HG03558 (cell line): ENCODE data around the gene DSTN.
"Not testable (repeated sequence)": the region's sequence is repeated elsewhere in the genome, so short reads cannot be mapped to it uniquely, and the experiment has no call there.

ENCODE experiments used
- ATAC-seq: cut with Tn5 transposase; IDR thresholded peaks from one replicate; pipeline ENCODE4 v1.9.1; 2021; ENCODE audit warnings: moderate number of reproducible peaks; ENCODE audit not compliant: unreplicated experiment; ENCODE audit errors: extremely low read depth

Gene DSTN

DNA sequence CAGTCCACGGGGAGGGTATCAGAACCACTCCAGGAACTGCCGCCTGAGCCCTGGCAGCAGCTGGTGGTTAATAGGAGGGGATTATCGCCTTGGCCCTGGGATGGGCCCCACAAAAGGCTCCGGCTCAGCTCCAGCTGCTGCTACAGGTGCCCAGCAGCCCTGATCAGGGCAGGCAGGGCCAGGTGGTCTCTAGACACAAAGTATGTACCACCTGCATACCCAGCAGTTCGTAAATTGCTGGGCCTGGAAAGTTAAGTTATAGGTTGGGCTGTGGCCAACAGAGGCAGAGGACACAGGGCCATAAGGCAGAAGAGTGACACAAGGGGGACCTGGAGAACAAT is 77.1 kb downstream of the DSTN start:
- ATAC-seq: no peak

DNA sequence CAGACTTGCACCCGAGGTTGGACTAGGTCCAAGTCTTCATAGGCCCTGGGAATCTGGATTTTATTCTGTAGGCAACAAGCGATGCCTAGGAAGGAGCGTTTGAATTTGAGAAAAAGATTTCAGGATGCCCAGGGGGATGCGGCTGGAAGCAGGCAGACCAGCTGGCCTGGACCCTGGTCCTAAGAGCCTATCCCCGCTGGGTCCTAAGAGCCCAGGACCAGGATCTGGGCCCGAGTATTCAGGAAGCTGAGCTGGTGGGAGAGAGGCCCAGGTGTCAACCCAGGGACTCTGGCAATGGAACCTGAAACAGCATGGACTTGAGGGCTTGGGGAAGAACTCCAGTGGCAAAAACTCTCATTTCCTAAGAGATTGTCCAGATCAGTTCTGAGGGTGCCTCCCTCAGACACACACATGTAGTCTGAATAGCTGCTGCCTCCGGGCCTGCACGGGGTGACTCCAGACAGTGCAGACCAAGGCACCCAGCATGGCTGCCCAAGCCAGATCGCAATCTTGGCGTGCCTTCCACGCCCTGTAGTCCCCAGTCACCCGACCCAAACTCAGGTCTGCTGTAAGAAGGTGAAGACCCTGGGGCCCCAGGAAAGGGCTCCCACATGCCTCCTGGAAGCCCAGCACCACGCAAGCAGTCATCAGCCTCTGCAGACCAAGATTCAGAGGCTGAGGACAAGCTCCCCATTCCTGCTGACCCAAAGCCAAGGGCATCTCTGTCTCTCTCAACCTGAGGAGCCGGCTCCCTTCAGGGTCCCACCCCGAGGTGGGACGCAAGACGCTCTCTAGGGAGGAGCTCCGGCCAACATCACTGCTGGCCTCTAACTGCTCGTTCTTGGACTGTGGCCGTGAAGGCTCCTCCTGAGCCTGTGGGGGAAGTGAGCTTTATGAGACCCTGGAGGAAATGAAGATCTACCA is 77.8 kb downstream of the DSTN start:
- ATAC-seq: no peak

DNA sequence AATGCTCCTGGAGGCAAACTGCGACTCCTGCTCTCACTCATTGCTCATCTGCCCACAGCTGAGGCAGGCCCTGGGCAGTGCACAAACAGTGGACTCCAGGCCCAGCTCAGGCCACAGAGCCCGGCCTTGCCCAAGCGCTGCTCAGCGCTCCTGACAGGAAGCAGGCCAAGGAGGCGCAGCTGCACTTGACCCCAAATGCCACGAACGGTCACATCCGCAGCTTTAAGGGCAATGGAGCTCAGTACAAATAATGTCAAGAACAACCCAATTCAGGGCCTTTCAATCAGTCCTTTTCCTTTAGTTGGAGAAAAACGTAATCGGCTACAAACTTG is 78.4 kb downstream of the DSTN start:
- no peak for ATAC-seq

DNA sequence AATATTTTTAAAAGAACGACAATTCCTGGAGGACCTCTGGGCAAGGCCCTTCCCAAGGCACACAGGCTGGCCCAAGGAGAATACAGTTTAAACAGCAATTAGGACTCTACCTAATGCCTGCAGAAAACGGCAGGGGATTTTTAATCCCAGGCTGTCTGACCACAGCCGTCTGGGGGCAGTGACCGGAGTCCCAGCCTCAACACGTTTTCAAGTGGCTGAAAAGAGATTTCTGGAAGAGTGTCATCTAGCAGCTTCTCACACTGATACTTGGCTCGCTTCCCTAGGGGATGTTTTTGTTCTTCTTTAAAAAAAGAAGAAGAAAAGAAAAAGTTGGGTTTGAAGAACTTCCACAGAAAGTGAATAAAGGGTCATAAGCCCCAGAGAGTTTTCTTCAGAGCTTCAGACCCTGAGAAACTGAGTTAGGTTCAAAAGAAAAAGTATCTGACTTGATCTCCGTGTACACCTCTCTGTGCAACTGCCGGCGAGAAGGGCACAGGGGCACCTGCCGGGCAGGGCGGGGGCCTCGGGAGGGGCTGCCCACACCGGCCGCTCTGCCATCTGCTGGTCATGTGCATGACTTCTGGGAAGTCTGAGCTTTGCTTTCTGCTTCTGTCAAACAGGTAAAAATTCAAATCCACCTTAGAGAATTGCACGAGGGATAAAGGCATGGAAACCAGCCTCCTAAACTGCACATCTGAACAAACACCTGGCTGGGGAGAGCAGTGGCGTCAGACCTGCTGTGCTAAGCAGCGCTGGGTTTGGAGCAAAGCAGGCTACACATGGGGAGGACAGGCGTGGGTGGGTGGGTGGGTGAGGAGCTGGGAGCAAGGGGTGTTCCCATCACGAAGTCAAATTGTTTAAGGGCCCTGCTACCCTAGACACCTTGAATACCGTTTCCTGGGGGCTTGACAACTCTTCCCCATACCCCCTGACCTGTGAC is 79.2 kb downstream of the DSTN start:
- ATAC-seq: no peak

DNA sequence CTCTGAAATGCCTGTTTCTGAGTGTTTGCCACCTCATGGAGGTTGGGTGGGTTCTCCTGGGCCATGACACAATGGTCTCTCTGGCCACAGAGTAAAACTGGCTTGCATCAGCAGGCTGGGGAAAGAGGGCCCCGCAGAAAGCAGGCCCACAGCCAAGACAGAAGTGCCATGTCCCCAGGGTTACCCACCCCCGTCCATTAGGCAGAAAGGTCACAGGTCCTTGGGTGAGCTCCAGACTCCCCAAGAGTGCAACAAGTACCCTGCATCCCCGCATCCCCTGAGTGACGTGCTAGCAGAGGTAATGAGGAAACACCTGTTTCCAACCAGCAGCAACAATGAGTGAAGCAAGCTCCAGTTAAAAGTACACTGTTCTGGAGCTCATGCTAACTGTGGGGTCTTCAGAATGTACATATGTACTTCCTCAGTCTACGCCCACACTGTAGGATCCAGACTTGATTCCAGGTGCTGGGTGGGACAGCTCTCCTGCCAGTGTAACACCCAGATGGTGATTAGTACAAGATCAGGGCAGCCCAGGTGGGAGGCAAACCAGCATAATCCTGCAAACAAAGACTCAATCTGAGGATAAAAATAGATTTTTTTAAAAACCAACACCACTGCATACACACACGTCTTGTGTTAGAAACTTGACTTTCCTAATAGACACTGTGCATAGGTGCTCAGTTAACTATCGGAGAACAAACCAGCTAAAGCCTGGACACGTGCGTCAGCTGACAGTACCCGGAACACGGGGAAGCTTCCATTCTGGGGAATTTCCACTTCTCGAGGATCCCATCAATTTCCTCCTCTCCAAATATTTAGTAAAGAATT is 80.6 kb downstream of the DSTN start:
- ATAC-seq: no peak

DNA sequence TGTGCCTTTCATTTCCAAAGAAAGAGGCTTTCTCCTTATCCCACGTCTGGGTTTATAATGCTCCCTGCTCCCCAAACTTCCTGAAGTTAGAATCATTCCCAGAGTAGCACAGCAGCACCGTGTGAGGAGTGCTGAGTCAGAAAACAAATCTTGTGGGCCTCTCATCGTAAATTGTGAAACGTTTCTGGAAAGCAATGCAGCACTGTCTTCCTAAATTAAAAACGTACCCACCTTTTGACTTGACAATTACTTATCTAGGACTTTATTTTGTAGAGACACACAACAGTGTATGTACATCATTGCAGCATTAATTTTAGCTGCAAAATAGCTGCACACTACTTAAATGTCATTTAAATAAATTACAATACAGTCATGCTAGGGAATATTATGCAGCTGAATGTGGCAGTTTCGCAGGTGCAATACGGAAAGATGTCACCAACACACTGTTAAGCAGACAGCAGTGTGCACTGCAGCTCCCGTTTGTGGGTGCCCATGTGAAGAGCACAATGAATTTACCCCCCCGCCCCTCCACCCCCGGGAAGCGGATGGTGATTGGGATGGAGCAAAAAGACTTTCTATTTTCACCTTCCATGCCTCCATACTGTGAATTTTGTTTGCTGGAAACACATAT is 81.4 kb downstream of the DSTN start:
- ATAC-seq: no peak

DNA sequence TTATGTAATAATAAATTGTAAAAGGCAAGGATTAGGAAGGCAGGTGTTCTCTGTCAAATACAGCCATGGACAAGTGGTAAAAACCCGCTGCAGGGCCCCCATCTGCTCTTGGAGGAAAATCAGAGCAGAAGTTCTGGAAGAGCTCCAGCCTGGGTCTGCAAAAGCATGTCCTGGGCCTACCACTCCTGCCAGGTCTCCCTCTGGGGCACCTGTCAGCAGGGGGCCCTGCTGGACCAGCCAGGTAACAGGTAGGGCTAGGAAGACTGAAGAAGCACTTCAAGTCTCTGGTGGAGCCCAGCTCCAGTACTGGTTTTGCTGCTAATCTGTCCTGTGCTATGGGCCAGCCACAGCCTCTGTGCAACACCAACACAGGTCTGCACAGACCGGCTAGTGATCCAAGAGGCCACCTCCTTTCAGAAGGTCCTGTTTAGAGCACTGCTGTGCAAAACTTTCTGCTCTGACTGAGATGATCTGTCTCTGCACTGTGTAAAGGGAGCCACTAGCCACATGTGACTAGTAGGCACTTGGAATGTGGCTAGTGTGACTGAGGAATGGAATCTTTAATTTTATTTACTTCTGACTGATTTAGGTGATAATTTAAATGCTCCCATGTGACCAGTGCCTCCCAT is 82.0 kb downstream of the DSTN start:
- no peak for ATAC-seq

DNA sequence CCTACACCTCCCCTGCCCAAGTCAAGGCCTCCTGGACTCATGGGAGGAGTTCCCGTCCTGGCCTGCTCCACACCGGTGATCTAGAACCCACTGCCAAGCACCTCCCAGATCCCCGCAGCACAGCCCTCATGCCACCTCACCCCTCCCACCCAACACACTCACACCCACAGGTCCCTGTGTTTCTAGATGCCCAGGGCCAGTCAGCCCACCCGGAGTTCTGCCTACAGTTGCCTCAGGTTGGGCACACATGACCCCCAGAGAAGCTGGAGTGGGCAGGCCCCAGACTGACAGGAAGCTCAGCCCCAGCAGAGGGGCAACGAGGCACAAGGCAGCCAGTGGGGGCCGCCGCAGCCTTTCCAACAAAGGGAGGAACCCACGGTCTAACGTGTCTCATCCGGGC is 82.5 kb downstream of the DSTN start:
- ATAC-seq: no peak

DNA sequence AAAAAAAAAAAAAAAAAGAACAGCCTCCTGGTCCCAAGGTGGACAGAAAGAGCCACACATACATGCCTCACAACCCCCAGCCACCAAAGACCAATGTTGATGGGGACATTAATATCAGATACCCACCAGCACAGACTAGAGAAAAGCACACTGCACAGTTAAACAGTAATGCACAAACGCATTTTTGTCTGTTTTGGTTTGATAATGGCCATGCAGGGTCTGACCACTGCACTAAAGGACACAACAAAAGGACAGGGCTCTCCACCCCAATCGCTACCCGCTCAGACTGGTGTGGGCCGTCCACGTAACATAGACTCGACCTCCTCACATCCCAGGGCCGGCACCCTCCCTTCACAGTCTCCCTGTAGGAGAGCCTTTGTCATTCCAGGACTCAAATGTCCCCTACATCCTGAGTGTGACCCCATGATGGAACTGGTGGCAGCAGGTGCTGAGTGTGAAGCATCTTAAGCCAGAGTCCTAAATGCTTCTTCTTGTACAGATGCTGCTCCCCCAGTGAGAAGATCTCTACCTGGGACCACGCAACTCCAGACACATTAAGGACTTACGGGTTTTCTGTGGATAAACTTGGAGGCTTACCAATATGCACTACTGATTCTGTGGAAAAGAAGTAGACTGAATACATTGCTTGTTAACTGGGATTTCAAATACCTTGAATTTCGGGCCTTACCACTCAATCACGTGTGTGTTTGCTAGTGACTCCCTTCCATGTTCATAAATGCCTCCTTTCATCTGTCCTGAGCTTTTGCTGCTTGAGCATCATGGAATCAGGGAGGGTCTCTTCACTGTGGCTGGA is 84.2 kb downstream of the DSTN start:
- ATAC-seq: no peak

DNA sequence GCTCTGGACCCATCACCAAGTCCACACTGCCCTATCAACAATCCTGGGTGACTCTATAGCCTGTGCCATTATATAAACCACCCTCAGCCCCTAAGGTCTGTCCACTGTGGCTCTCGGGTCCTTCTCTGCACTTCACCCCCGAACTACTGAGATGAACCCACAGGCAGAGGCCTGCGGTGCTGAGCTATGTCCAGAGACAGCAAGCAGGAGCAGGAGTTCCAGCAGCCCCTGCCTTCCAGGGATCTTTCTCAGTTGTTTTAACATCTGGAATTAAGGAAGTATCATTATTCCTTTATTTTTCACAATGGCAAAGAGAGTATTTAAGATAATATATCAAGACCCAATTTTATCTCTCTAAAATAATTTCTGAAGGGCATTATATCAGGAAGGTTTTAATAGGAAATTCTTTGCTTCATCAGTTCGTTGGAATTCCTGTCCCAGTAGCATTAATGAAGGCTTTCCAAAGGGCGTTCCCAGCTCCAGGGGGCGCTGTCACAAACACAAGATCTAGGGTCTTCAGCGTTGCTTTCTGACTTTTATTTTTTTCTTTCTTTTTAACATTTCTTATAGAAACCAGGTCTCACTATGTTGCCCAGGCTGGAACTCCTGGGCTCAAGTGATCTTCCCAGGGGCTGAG is 84.9 kb downstream of the DSTN start:
- ATAC-seq: no peak

DNA sequence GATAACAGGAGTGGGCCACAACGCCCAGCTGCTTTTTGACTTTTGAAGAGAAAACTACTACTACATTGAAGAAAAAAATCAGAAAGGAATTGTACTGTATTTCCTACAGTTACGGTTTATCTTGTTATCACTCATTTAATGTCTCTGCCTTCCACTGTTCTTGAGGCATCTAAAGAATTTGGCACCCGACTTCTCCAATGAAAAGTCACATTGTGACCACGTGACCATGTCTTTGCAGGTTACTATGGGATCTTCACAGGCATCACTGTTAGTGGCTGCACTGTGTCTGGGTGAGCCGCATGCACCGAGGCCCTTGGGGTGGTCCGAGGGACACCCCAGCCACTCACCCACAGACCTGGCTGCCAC is 85.4 kb downstream of the DSTN start:
- ATAC-seq: no peak

DNA sequence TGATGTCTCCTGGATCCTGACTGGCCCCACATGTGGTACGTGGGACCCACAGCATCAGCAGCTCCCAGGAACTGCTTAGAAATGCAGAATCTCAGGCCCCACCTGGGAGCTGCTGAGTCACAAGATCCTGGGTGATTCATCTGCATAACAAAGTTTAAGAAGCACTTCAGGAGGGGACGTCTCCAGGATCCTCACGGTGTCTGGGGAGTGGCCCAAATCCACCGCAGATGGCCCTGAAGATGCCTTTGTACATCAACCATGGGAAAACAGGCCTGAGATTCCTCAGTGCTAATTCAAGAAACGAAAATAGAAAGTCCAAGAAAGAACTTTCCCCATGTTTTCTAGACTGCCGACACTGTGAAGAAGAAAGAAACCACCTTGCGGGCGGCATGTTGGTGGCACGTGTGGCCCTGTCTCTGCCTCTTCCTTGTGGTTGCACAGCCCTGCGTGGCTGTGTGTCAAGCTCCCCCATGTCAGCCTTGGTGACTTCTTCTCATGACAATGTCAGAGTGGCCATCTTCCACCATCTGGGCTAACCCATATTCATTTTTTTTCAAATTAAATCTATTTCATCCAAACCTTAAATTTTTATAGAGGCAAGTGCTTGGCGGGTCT is 86.1 kb downstream of the DSTN start:
- ATAC-seq: no peak

DNA sequence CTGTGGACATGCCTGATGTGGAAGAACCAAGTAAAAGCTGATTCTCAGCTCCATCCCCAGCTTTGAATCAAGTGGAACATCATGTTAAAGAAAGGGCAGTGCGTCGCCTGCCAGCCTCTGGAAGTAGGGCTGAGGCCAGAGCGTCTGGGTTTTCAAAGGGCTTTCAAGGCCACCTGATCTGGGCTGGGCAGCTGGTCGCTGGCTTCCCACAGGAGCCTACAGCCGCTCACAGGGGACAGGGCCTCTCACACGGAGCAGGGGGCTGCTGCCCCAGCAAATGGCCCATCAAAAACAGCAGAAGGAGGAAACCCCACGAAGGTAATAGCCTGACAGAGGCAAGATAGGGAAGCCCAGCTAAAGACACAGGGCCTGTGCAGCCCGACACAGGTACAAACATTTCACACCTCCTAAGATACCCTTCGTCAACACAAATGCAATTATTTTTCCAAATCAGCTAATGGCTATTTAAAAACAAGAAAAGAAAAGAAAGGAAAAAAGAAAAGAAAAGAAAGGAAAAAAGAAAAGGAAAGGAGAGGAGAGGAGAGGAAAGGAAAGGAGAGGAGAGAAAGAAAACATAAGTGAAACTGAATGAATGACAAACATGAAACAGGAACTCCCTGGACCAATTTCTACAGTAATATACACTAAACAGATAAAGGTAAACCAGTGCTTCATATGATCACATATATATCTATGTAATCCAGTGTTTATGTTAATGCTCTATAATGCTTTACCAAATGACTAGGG is 87.4 kb downstream of the DSTN start:
- no peak for ATAC-seq

DNA sequence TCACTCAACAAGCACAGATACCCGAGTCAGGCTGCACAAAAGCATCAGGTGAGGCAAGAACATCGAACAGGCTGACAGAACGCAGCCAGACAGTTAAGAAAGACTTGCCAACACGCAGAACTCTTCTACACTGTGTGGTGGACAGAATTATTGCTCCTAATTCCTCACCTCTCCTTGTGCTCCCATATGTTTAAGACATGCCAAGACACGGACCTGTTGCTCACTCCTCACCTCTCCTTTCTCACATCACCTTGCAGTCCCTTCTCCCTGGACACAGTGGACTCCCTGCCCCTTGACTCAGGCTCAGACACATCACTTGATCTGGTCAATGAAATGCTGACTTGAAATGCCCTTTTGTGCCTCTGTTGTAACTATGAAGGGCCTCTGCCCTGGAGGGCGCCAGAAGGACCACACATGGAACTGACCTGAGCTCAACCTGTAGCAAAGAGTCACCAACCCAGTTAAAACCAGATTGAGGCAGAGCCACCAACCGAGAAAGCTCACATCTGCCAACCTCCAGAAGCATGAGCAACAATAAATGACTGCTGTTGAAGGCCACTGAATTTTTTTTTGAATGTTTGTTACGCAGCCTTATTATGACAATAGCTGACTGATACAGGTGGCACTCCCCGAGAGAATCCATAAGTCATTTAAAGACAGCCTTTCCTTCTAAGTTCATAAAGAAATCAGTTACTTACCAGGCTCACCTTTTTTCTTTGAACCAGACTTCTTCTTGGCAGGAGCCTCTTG is 88.2 kb downstream of the DSTN start:
- no peak for ATAC-seq

DNA sequence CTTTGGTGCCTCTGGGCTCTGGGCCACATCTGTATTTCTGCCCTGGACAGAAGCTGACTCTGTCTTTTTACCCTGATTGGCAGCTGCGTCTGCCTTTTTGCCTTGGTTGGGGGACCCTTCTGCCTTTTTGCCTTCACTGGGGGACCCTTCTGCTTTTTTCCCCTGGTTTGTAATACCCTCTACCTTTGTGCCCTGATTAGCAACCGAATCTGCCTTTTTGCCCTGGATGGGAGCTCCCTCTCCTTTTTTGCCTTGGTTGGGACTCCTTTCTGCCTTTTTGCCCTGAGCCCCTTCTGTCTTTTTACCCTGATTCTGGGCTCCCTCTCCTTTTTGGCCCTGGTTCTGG is 88.7 kb downstream of the DSTN start:
- no peak for ATAC-seq

DNA sequence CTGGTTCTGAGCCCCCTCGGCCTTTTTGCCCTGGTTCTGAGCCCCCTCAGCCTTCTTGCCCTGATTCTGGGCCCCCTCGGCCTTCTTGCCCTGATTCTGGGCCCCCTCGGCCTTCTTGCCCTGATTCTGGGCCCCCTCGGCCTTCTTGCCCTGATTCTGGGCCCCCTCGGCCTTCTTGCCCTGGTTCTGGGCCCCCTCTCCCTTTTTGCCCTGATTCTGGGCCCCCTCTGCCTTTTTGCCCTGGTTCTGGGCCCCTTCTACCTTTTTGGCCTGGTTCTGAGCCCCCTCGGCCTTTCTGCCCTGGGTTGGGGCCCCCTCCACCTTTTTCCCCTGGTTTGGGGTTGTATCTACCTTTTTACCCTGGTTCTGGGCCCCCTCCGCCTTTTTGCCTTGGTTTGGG is 89.5 kb downstream of the DSTN start:
- ATAC-seq: not testable (repeated sequence)
